Tibial nerve (tissue), 4 donors: ENCODE data around the gene VPS37D.

ENCODE experiments used
- CTCF ChIP-seq, 5 experiments: fragments of 200-600 bp in 3 of 5; fragments of 450-650 bp in 2 of 5; sonication (generic) in 3 of 5; IDR thresholded peaks; one replicate each; pipeline ENCODE4 v1.5.1; 2016 to 2019; ENCODE audit warnings: antibody characterized with exemption in 5 of 5, mild to moderate bottlenecking in 3 of 5, moderate library complexity in 2 of 5
- EP300 ChIP-seq, 2 donors: sonication (generic); formaldehyde crosslinking; IDR thresholded peaks; one replicate each; pipeline ENCODE4 v1.6.1; 2017; ENCODE audit warnings: antibody characterized with exemption in 2 of 2, mild to moderate bottlenecking in 1 of 2

GRCh38 chr7:73633323-73633722 lies 34.3 kb upstream of the VPS37D start:
- TF ChIP-seq CTCF (IDR thresholded peaks at IDR 0.05) (no peak), EP300 (IDR thresholded peaks at IDR 0.05) (no peak)
